MM.1S (cell line): ENCODE results near the gene MESD.

ENCODE experiments used
- DNase-seq: peaks from one replicate; pipeline ENCODE4 v3.0.0-alpha.2; 2015
- H2AFZ ChIP-seq: fragments of 300-600 bp; sonication (generic); 2 replicates; pipeline ENCODE4 v1.6.0; 2016; ENCODE audit warnings: antibody characterized with exemption, low read length
- H3F3A ChIP-seq: fragments of 300-600 bp; sonication (generic); 2 replicates; pipeline ENCODE4 v1.6.1; 2016; ENCODE audit warnings: mild to moderate bottlenecking, antibody characterized with exemption, low read length, moderate library complexity, mixed read lengths; ENCODE audit not compliant: insufficient read depth
- H3K27ac ChIP-seq: fragments of 300-600 bp; sonication (generic); 2 replicates; pipeline ENCODE4 v1.5.1; 2016; ENCODE audit warnings: mild to moderate bottlenecking, low read length
- H3K27me3 ChIP-seq: fragments of 300-600 bp; sonication (generic); replicated peaks from 2 replicates; pipeline ENCODE4 v1.6.0; 2016; ENCODE audit warnings: low read length; ENCODE audit not compliant: insufficient read depth
- H3K36me3 ChIP-seq: fragments of 300-600 bp; sonication (generic); replicated peaks from 2 replicates; pipeline ENCODE4 v1.6.1; 2016; ENCODE audit warnings: mild to moderate bottlenecking, low read length, mixed read lengths; ENCODE audit not compliant: insufficient read depth
- H3K4me1 ChIP-seq: fragments of 300-600 bp; sonication (generic); 2 replicates; pipeline ENCODE4 v1.6.1; 2016; ENCODE audit warnings: low read length, mixed read lengths
- H3K4me2 ChIP-seq: fragments of 300-600 bp; sonication (generic); 2 replicates; pipeline ENCODE4 v1.6.0; 2016; ENCODE audit warnings: low read depth, low read length
- H3K4me3 ChIP-seq: fragments of 300-600 bp; sonication (generic); 2 replicates; pipeline ENCODE4 v1.5.1; 2016; ENCODE audit warnings: low read length, mixed read lengths
- H3K79me2 ChIP-seq: fragments of 300-600 bp; sonication (generic); 2 replicates; pipeline ENCODE4 v1.6.1; 2016; ENCODE audit warnings: mixed run types, low read length, mixed read lengths
- H3K9ac ChIP-seq: fragments of 300-600 bp; sonication (generic); 2 replicates; pipeline ENCODE4 v1.6.1; 2016; ENCODE audit warnings: low read length, mixed read lengths
- H3K9me2 ChIP-seq: fragments of 300-600 bp; sonication (generic); replicated peaks from 2 replicates; pipeline ENCODE4 v1.6.1; 2016; ENCODE audit warnings: mild to moderate bottlenecking, low read length, mixed read lengths; ENCODE audit not compliant: insufficient read depth
- H3K9me3 ChIP-seq: fragments of 300-600 bp; sonication (generic); replicated peaks from 2 replicates; pipeline ENCODE4 v1.6.1; 2016; ENCODE audit warnings: mild to moderate bottlenecking, low read length, mixed read lengths; ENCODE audit not compliant: insufficient read depth
- H4K20me1 ChIP-seq: fragments of 300-600 bp; sonication (generic); 2 replicates; pipeline ENCODE4 v1.6.1; 2016; ENCODE audit warnings: mild to moderate bottlenecking, low read length, moderate library complexity, mixed read lengths; ENCODE audit not compliant: insufficient read depth
- EZH2 ChIP-seq: fragments of 300-600 bp; sonication (generic); optimal IDR thresholded peaks from 2 replicates; pipeline ENCODE3; 2017; ENCODE audit warnings: low read depth, mild to moderate bottlenecking, antibody characterized with exemption, low read length, mixed read lengths
- EZH2phosphoT487 ChIP-seq: fragments of 300-600 bp; sonication (generic); IDR thresholded peaks from 2 replicates; pipeline ENCODE4 v1.6.1; 2018; ENCODE audit warnings: antibody characterized with exemption, low read length
- TF ChIP-seq, protein P1 (sequence below): fragments of 300-600 bp; sonication (generic); IDR thresholded peaks from 2 replicates; pipeline ENCODE4 v1.5.1; 2016; ENCODE audit warnings: antibody characterized with exemption, low read length, mixed read lengths

Gene MESD

DNA sequence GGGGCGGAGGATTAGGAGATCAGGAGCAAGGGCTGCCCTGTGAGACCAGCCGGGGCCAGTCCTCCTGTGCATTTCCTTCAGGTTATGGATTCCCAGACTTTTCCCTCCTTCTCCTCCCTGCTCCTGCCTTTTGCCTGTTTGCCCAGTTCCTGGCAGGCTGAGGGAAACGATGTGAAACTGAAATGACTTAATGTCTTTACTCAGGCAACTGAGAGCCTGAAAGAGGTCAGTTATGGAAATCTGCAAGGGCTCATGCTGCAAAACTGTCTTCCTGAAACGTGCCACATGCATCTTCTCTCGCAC, 57.2 kb downstream of the MESD start:
- H3K4me2 ChIP-seq = no peak overlapping the region
- H3F3A ChIP-seq = no peaks in the 10 kb centered on the region
- H3K4me3 ChIP-seq = no peak overlapping the region
- no peaks in the 10 kb centered on the region for H3K79me2 ChIP-seq
- no peaks in the 10 kb centered on the region for H3K4me1 ChIP-seq
- H3K27me3 ChIP-seq = no peaks in the 10 kb centered on the region
- H3K9ac ChIP-seq = no peak overlapping the region
- H3K9me2 ChIP-seq = no peaks in the 10 kb centered on the region
- TF ChIP-seq EZH2 (no peak), EZH2phosphoT487 (no peak)
- TF ChIP-seq, protein P1, sequence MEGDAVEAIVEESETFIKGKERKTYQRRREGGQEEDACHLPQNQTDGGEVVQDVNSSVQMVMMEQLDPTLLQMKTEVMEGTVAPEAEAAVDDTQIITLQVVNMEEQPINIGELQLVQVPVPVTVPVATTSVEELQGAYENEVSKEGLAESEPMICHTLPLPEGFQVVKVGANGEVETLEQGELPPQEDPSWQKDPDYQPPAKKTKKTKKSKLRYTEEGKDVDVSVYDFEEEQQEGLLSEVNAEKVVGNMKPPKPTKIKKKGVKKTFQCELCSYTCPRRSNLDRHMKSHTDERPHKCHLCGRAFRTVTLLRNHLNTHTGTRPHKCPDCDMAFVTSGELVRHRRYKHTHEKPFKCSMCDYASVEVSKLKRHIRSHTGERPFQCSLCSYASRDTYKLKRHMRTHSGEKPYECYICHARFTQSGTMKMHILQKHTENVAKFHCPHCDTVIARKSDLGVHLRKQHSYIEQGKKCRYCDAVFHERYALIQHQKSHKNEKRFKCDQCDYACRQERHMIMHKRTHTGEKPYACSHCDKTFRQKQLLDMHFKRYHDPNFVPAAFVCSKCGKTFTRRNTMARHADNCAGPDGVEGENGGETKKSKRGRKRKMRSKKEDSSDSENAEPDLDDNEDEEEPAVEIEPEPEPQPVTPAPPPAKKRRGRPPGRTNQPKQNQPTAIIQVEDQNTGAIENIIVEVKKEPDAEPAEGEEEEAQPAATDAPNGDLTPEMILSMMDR = no peak
- no peaks in the 10 kb centered on the region for H3K36me3 ChIP-seq
- H4K20me1 ChIP-seq = no peaks in the 10 kb centered on the region
- H3K27ac ChIP-seq = no peak overlapping the region
- H2AFZ ChIP-seq = no peak overlapping the region
- DNase-seq = no peak
- H3K9me3 ChIP-seq = no peaks in the 10 kb centered on the region

DNA sequence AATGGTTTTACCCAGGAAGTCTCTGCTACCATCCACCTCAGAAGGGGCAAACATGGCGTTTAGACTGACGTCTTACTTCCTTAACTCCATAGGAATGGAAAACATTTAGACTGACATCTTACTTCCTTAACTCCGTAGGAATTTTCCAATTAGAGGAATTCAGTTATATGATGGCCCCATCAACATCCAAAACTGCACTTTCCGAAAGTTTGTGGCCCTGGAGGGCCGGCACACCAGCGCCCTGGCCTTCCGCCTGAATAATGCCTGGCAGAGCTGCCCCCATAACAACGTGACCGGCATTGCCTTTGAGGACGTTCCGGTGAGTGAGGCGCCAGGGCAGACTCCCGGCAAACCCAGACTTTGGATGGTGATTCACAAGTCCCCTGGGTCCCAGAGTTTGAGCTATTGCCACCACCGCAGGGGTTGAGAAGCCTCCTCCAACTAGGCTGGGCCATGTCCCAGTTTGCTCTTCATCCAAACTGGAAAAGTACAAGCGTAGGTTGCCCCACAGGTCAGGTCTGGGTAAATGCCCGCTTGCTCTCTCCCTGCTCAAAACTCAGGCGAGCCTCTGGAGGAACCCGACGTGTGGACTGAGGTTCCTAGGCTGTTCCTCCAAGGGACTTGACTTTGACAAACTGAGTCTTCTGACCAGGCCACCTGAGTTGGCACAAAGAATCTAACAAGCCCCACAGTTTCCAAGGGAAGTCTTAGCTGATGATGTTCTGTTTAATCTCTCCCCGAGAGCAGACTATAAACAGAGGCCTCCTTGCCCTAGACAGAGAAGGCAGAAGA, 57.7 kb downstream of the MESD start:
- Histone ChIP-seq H3K9me2 (no peaks in the 10 kb centered on the region), H4K20me1 (no peaks in the 10 kb centered on the region), H2AFZ (no peak overlapping the region), H3K9me3 (no peaks in the 10 kb centered on the region), H3K9ac (no peak overlapping the region), H3K36me3 (no peaks in the 10 kb centered on the region), H3K4me3 (no peak overlapping the region), H3K4me2 (no peak overlapping the region), H3K4me1 (no peaks in the 10 kb centered on the region), H3K79me2 (no peaks in the 10 kb centered on the region), H3F3A (no peaks in the 10 kb centered on the region), H3K27ac (no peak overlapping the region), H3K27me3 (no peaks in the 10 kb centered on the region)
- TF ChIP-seq EZH2 (no peak), EZH2phosphoT487 (no peak)
- TF ChIP-seq, protein P1 = no peak
- no peak for DNase-seq

DNA sequence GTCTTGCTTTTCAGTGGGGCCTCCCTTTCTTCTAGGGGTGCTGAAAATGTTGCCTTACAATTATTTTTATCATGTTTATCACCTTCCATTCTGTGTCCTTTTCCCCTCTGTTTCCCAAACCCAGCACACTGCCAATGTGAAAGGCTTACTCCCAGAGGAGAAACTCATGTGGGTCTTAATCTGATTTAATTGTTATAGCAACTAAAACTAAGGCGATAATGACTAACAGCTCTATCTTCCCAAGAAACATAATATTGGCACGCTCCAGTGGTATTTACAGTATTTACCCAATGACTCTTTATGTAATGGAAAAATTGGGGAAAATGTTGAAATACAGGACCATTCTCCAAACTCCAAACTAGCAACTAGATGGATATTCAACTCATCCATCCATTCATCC, 58.4 kb downstream of the MESD start:
- H3K9me3 ChIP-seq = no peaks in the 10 kb centered on the region
- no peaks in the 10 kb centered on the region for H3K27me3 ChIP-seq
- H3K9me2 ChIP-seq = no peaks in the 10 kb centered on the region
- no peak overlapping the region for H2AFZ ChIP-seq
- no peak for DNase-seq
- H3F3A ChIP-seq = no peaks in the 10 kb centered on the region
- H3K36me3 ChIP-seq = no peaks in the 10 kb centered on the region
- H3K4me2 ChIP-seq = no peak overlapping the region
- no peak overlapping the region for H3K9ac ChIP-seq
- H3K79me2 ChIP-seq = no peaks in the 10 kb centered on the region
- H3K4me3 ChIP-seq = no peak overlapping the region
- H4K20me1 ChIP-seq = no peaks in the 10 kb centered on the region
- H3K27ac ChIP-seq = no peak overlapping the region
- H3K4me1 ChIP-seq = no peaks in the 10 kb centered on the region
- TF ChIP-seq, protein P1 = no peak
- no peak for TF ChIP-seq EZH2
- no peak for TF ChIP-seq EZH2phosphoT487
